Panc1 (cell line): ENCODE measurements around the gene HLA-B. TPM values are rescaled to one million over a fixed set of nuclear protein-coding genes. Genes with fewer than 3 reads are reported as not detected.

Source experiments
- ATAC-seq: fragments of 200-7000 bp; cut with Tn5 transposase; 2 replicates; pipeline ENCODE4 v1.9.1; 2020; ENCODE audit warnings: mild to moderate bottlenecking, moderate library complexity
- BruUV-seq: library from RNA; stranded (reverse); fragments of 400-500 nt; replicated peaks from 2 replicates; lab custom pipeline; 2021; lab: Mats Ljungman, UMichigan
- CTCF ChIA-PET: fragments of 300-600 bp; sonication (Branson Sonifier 250); formaldehyde crosslinking; loops from one replicate; lab custom pipeline; 2022; ENCODE audit warnings: antibody characterized with exemption; lab: Charles Lee
- POLR2A ChIA-PET: fragments of 300-600 bp; sonication (Branson Sonifier 250); formaldehyde crosslinking; loops from one replicate; lab custom pipeline; 2022; ENCODE audit warnings: antibody characterized with exemption; lab: Charles Lee
- DNase-seq: peaks from one replicate; pipeline ENCODE4 v3.0.0-alpha.2; 2010; ENCODE audit warnings: low read depth, low spot score
- H3K27ac ChIP-seq: 2 replicates; pipeline ENCODE4 v1.5.1; 2011; ENCODE audit warnings: mild to moderate bottlenecking, low read length, inconsistent platforms
- H3K27me3 ChIP-seq: fragments of 200-500 bp; sonication (Bioruptor generic); 2 replicates; pipeline ENCODE4 v1.6.0; 2014; ENCODE audit warnings: low read length, inconsistent platforms; ENCODE audit not compliant: control insufficient read depth, insufficient read depth
- H3K36me3 ChIP-seq: fragments of 200-500 bp; sonication (Bioruptor generic); 2 replicates; pipeline ENCODE4 v1.5.1; 2014; ENCODE audit warnings: inconsistent platforms, mild to moderate bottlenecking, low read length, moderate library complexity; ENCODE audit not compliant: control insufficient read depth, insufficient read depth
- H3K4me1 ChIP-seq: 2 replicates; pipeline ENCODE4 v1.5.1; 2011; ENCODE audit warnings: inconsistent platforms, mild to moderate bottlenecking, low read length, moderate library complexity; ENCODE audit not compliant: control insufficient read depth, insufficient read depth
- H3K4me3 ChIP-seq, 2 experiments: 2 replicates each; pipeline ENCODE4 v1.5.1; 2011 to 2012; ENCODE audit warnings: low read depth in 2 of 2, low read length in 2 of 2, mild to moderate bottlenecking in 2 of 2, inconsistent platforms in 1 of 2, moderate library complexity in 1 of 2
- H3K9me3 ChIP-seq: fragments of 200-500 bp; sonication (Bioruptor generic); 2 replicates; pipeline ENCODE4 v1.5.1; 2014; ENCODE audit warnings: low read depth, mild to moderate bottlenecking, inconsistent platforms, low read length, moderate library complexity; ENCODE audit not compliant: control insufficient read depth, insufficient read depth
- POLR2AphosphoS5 ChIP-seq: IDR thresholded peaks from 2 replicates; pipeline ENCODE4 v1.6.1; 2012; ENCODE audit warnings: mild to moderate bottlenecking, low read depth, low read length, moderate library complexity
- SIN3A ChIP-seq: IDR thresholded peaks from 2 replicates; pipeline ENCODE4 v1.6.1; 2012; ENCODE audit warnings: low read depth, mild to moderate bottlenecking, low read length, moderate library complexity, borderline replicate concordance; ENCODE audit not compliant: insufficient read depth
- TCF7L2 ChIP-seq: IDR thresholded peaks from 2 replicates; pipeline ENCODE4 v1.6.1; 2011; ENCODE audit warnings: mild to moderate bottlenecking, low read depth, low read length, inconsistent platforms
- in situ Hi-C: cut with HindIII; loops from 2 replicates; pipeline ENCODE4 v1.10.0; 2016; ENCODE audit warnings: low sequenced_read_pairs, low pct_unique_long_range_greater_than_20kb
- intact Hi-C: fragments of 100-400 bp; cut with micrococcal nuclease; formaldehyde crosslinking; loops from one replicate; pipeline ENCODE4 v1.10.0; 2022; ENCODE audit not compliant: unreplicated experiment
- total RNA-seq: library from RNA; stranded (reverse); gene quantifications from one replicate; pipeline ENCODE4 v1.2.1, GENCODE V29; 2021; ENCODE audit not compliant: unreplicated experiment
- TF ChIP-seq, protein P1 (sequence below), 2 experiments: IDR thresholded peaks; 2 replicates each; pipeline ENCODE4 v1.6.1; 2011 to 2012; ENCODE audit warnings: low read depth in 2 of 2, control low read depth in 1 of 2, low read length in 1 of 2, mild to moderate bottlenecking in 1 of 2, moderate library complexity in 1 of 2; ENCODE audit not compliant: insufficient read depth in 1 of 2
- TF ChIP-seq, protein P2 (sequence below): fragments of 450-650 bp; IDR thresholded peaks from 2 replicates; pipeline ENCODE4 v1.5.1; 2017; ENCODE audit warnings: mild to moderate bottlenecking

Gene HLA-B
- total RNA-seq, 1 experiment from 2014 or later, result 191 TPM

DNA sequence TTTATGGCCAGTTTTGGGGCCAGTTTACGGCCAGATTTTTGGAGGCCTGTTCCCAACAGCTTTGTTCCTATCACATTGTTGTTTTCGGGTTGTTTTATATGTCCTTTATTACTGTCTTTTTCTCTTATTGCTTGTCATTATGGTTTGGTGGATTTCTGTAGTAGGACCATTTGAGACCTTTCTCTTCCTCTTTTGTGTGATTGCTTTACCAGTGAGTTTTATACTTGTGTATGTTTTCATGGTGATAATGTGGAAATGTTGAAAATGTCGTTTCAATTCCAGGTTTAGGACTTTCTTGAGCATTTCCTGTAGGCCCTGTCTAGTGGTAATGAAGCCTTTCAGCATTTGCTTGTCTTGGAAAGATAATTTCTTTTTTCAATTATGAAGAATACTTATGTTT lies 17.8 kb downstream of the HLA-B start:
- Histone ChIP-seq H3K9me3 (no peaks in the 10 kb centered on the region; the same call in 1 of the 2 replicates), H3K27ac (no peak overlapping the region), H3K27me3 (no peaks in the 10 kb centered on the region), H3K4me3 (no peak overlapping the region), H3K4me1 (no peaks in the 10 kb centered on the region), H3K36me3 (no peaks in the 10 kb centered on the region)
- CTCF ChIA-PET, result no interaction called here
- in situ Hi-C loops (loop anchor here (25.0 kb wide), 1 partner anchor 102 kb away; no protein-coding TSS in a partner anchor), intact Hi-C loops (no loop called here)
- POLR2A ChIA-PET, result no interaction called here
- BruUV-seq, result no TSS peak
- no peak for ATAC-seq
- TF ChIP-seq, protein P1, sequence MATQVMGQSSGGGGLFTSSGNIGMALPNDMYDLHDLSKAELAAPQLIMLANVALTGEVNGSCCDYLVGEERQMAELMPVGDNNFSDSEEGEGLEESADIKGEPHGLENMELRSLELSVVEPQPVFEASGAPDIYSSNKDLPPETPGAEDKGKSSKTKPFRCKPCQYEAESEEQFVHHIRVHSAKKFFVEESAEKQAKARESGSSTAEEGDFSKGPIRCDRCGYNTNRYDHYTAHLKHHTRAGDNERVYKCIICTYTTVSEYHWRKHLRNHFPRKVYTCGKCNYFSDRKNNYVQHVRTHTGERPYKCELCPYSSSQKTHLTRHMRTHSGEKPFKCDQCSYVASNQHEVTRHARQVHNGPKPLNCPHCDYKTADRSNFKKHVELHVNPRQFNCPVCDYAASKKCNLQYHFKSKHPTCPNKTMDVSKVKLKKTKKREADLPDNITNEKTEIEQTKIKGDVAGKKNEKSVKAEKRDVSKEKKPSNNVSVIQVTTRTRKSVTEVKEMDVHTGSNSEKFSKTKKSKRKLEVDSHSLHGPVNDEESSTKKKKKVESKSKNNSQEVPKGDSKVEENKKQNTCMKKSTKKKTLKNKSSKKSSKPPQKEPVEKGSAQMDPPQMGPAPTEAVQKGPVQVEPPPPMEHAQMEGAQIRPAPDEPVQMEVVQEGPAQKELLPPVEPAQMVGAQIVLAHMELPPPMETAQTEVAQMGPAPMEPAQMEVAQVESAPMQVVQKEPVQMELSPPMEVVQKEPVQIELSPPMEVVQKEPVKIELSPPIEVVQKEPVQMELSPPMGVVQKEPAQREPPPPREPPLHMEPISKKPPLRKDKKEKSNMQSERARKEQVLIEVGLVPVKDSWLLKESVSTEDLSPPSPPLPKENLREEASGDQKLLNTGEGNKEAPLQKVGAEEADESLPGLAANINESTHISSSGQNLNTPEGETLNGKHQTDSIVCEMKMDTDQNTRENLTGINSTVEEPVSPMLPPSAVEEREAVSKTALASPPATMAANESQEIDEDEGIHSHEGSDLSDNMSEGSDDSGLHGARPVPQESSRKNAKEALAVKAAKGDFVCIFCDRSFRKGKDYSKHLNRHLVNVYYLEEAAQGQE (IDR thresholded peaks at IDR 0.05; ENCODE audit: insufficient read depth in 1 of 2, low read depth in 2 of 2, low read length in 1 of 2), result no peak
- TF ChIP-seq TCF7L2, result no peak
- no peak for DNase-seq

DNA sequence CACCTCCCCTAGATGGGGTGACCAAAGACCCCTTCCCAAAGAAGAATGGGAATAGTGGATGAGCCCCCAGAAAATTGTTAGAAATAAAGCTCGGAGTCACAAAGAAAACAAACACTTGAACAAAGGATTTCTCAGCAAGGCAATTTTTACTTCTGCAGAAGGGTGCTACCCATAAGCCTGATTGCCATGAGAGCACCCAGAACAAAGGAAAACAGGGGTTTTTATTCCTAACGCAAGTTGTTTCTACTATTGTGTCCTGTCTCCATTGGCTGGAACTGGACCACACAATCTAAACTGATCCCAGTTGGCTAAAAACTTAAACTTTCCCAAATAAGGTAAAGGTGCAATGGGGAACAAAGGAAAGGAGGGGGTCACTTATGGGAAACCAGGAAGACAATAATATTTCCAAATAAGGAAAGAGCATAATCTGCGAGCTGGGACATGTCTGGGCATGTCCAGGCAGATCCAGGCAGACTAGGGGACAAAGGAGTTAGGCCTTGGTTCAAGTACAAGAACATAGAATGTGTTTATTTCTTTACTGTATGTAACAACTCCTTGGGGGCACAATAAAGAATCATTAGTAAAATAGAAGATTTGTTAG lies 20.0 kb downstream of the HLA-B start:
- DNase-seq (no peak), ATAC-seq (no peak)
- intact Hi-C loops, result no loop called here
- Histone ChIP-seq H3K27me3 (no peaks in the 10 kb centered on the region), H3K27ac (no peak overlapping the region), H3K36me3 (no peaks in the 10 kb centered on the region), H3K4me1 (no peaks in the 10 kb centered on the region), H3K9me3 (no peaks in the 10 kb centered on the region; the same call in 1 of the 2 replicates), H3K4me3 (no peak overlapping the region)
- in situ Hi-C loops, result loop anchor here (25.0 kb wide), 1 partner anchor 100 kb away; no protein-coding TSS in a partner anchor
- ChIA-PET POLR2A (no interaction called here), CTCF (no interaction called here)
- no peak for TF ChIP-seq POLR2AphosphoS5
- TF ChIP-seq TCF7L2, result no peak
- TF ChIP-seq, protein P1 (IDR thresholded peaks at IDR 0.05; ENCODE audit: insufficient read depth in 1 of 2, low read depth in 2 of 2, low read length in 1 of 2), result no peak
- TF ChIP-seq, protein P2, sequence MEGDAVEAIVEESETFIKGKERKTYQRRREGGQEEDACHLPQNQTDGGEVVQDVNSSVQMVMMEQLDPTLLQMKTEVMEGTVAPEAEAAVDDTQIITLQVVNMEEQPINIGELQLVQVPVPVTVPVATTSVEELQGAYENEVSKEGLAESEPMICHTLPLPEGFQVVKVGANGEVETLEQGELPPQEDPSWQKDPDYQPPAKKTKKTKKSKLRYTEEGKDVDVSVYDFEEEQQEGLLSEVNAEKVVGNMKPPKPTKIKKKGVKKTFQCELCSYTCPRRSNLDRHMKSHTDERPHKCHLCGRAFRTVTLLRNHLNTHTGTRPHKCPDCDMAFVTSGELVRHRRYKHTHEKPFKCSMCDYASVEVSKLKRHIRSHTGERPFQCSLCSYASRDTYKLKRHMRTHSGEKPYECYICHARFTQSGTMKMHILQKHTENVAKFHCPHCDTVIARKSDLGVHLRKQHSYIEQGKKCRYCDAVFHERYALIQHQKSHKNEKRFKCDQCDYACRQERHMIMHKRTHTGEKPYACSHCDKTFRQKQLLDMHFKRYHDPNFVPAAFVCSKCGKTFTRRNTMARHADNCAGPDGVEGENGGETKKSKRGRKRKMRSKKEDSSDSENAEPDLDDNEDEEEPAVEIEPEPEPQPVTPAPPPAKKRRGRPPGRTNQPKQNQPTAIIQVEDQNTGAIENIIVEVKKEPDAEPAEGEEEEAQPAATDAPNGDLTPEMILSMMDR, result no peak
- no peak for TF ChIP-seq SIN3A
- no TSS peak for BruUV-seq
